NCI-H2227 (cell line): ENCODE results near the gene PCBD2.
"Not testable (repeated sequence)": the region's sequence is repeated elsewhere in the genome, so short reads cannot be mapped to it uniquely, and the experiment has no call there.

Experiments used
- DNase-seq: peaks from one replicate; lab custom pipeline; 2025; ENCODE audit not compliant: unreplicated experiment; lab: John Stamatoyannopoulos, UW

Gene PCBD2

GRCh38 chr5:134904610-134905245, at the start of gene PCBD2:
Gene PCBD2, plus strand, starts transcription at chr5:134905131. Its CDS starts 9 bp downstream, at chr5:134905140.
- peak; percentile 93 for DNase-seq

- not testable (repeated sequence) for DNase-seq
These were observed 48.5 kb upstream of the PCBD2 start for GRCh38 chr5:134856465-134856864.

- DNase-seq: no peak
These were observed 47.5 kb upstream of the PCBD2 start for GRCh38 chr5:134857401-134857800.

GRCh38 chr5:134864707-134865106, 40.2 kb upstream of the PCBD2 start:
- no peak for DNase-seq

GRCh38 chr5:134873494-134873893, 31.4 kb upstream of the PCBD2 start:
- peak; percentile 45 for DNase-seq

- peak; percentile 86 for DNase-seq
These were observed 30.7 kb upstream of the PCBD2 start, which contains the start of gene TXNDC15 for GRCh38 chr5:134873987-134874830. Gene TXNDC15, plus strand, starts transcription at chr5:134874371. Its CDS starts 57 bp downstream, at chr5:134874428.

- peak; percentile 69 for DNase-seq
These were observed 29.9 kb upstream of the PCBD2 start for GRCh38 chr5:134874831-134875655.

- DNase-seq: no peak
These were observed 27.8 kb upstream of the PCBD2 start for GRCh38 chr5:134877159-134877558.

- peak; percentile 3 for DNase-seq
These were observed 26.5 kb upstream of the PCBD2 start for GRCh38 chr5:134878403-134878802.

- DNase-seq: no peak
These were observed 25.5 kb upstream of the PCBD2 start for GRCh38 chr5:134879456-134879855.

- not testable (repeated sequence) for DNase-seq
These were observed 24.0 kb upstream of the PCBD2 start for GRCh38 chr5:134880937-134881336.

- not testable (repeated sequence) for DNase-seq
These were observed 23.2 kb upstream of the PCBD2 start for GRCh38 chr5:134881711-134882110.

GRCh38 chr5:134887593-134888159, 17.3 kb upstream of the PCBD2 start:
- no peak for DNase-seq

- no peak for DNase-seq
These were observed 15.6 kb upstream of the PCBD2 start for GRCh38 chr5:134889335-134889734.

GRCh38 chr5:134891473-134891872, 13.5 kb upstream of the PCBD2 start:
- DNase-seq: no peak

GRCh38 chr5:134892282-134892681, 12.6 kb upstream of the PCBD2 start:
- DNase-seq: no peak

- DNase-seq: no peak
These were observed 12.0 kb upstream of the PCBD2 start for GRCh38 chr5:134892926-134893325.

GRCh38 chr5:134893748-134894505, 11.0 kb upstream of the PCBD2 start:
- DNase-seq: no peak

- no peak for DNase-seq
These were observed 2.7 kb upstream of the PCBD2 start for GRCh38 chr5:134902071-134902801.
